ENCODE measurements around the gene SH2D2A.

SH2D2A gene

GRCh38 chr1:156847591-156848460 lies 31.2 kb upstream of the SH2D2A start:
- no peak for DNase-seq

GRCh38 chr1:156846643-156847042 lies 30.0 kb upstream of the SH2D2A start:
- DNase-seq: no peak

- no peak for DNase-seq
These were observed 29.4 kb upstream of the SH2D2A start for GRCh38 chr1:156845953-156846545.

- DNase-seq: no peak
These were observed 28.7 kb upstream of the SH2D2A start for GRCh38 chr1:156845055-156845952.

- no peak for DNase-seq
These were observed 28.0 kb upstream of the SH2D2A start for GRCh38 chr1:156844638-156845037.

- DNase-seq: no peak
These were observed 27.5 kb upstream of the SH2D2A start for GRCh38 chr1:156844102-156844501.

- no peak for DNase-seq
These were observed 26.1 kb upstream of the SH2D2A start for GRCh38 chr1:156842618-156843300.

- DNase-seq: no peak
These were observed 24.7 kb upstream of the SH2D2A start for GRCh38 chr1:156841295-156841855.

- DNase-seq: no peak
These were observed 24.2 kb upstream of the SH2D2A start for GRCh38 chr1:156840898-156841279.

GRCh38 chr1:156840186-156840897 lies 23.7 kb upstream of the SH2D2A start:
- no peak for DNase-seq

GRCh38 chr1:156839426-156840109 lies 22.9 kb upstream of the SH2D2A start:
- DNase-seq: no peak

GRCh38 chr1:156838972-156839371 lies 22.3 kb upstream of the SH2D2A start:
- no peak for DNase-seq

- DNase-seq: no peak
These were observed 20.2 kb upstream of the SH2D2A start for GRCh38 chr1:156836892-156837291.

GRCh38 chr1:156836041-156836654 lies 19.5 kb upstream of the SH2D2A start:
- DNase-seq: no peak

- DNase-seq: no peak
These were observed 17.7 kb upstream of the SH2D2A start for GRCh38 chr1:156834322-156834721.

GRCh38 chr1:156833603-156834002 lies 17.0 kb upstream of the SH2D2A start:
- DNase-seq: no peak

GRCh38 chr1:156832434-156832833 lies 15.8 kb upstream of the SH2D2A start:
- no peak for DNase-seq

GRCh38 chr1:156828400-156829124 lies 11.9 kb upstream of the SH2D2A start:
- DNase-seq: no peak

- DNase-seq: no peak
These were observed 10.0 kb upstream of the SH2D2A start for GRCh38 chr1:156826630-156827029.

- DNase-seq: no peak
These were observed 6.7 kb upstream of the SH2D2A start for GRCh38 chr1:156823210-156823790.
